Lung microvascular endothelial cell (primary cell): ENCODE results near the gene FITM1. TPM values are rescaled to one million over a fixed set of nuclear protein-coding genes. Genes with fewer than 3 reads are reported as not detected.
"Not testable (repeated sequence)": the region's sequence is repeated elsewhere in the genome, so short reads cannot be mapped to it uniquely, and the experiment has no call there.

ENCODE experiments used
- DNase-seq, 2 donors: peaks; one replicate each; pipeline versions ENCODE4 v3.0.0 to v3.0.0-alpha.2; 2010; ENCODE audit warnings: low read depth in 2 of 2
- total RNA-seq: library from RNA; depleted of rRNA; stranded (reverse); fragments of >200 nt; gene quantifications from 2 replicates; pipeline ENCODE4 v1.2.1, GENCODE V29; 2014

The FITM1 gene
- total RNA-seq, 1 donor from 2014 or later: 0.20 TPM

DNA sequence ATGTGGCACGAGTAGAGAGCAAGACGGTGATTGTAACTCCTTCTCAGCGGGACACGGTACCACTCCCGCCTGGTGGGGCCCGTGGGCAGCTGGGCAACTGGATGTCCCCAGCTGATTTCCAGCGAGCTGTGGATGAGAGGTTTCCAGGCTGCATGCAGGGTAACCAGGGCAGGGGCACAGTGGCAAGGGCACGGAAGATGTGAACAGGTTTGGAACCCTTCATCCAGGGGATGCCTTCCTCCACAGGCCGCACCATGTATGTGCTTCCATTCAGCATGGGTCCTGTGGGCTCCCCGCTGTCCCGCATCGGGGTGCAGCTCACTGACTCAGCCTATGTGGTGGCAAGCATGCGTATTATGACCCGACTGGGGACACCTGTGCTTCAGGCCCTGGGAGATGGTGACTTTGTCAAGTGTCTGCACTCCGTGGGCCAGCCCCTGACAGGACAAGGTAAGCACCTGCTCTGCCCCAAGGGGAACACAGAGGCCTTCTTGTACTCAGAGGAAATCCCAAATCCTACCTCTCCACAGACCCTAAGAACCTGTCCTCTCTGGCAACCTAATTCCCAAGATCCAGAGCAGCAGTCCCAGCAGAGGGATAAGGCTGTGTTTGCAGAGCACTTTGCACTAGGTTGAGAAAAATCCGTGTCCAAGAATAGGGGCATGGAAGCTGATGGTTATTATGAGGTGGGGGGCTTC, 32.1 kb upstream of the FITM1 start:
- no peak for DNase-seq

DNA sequence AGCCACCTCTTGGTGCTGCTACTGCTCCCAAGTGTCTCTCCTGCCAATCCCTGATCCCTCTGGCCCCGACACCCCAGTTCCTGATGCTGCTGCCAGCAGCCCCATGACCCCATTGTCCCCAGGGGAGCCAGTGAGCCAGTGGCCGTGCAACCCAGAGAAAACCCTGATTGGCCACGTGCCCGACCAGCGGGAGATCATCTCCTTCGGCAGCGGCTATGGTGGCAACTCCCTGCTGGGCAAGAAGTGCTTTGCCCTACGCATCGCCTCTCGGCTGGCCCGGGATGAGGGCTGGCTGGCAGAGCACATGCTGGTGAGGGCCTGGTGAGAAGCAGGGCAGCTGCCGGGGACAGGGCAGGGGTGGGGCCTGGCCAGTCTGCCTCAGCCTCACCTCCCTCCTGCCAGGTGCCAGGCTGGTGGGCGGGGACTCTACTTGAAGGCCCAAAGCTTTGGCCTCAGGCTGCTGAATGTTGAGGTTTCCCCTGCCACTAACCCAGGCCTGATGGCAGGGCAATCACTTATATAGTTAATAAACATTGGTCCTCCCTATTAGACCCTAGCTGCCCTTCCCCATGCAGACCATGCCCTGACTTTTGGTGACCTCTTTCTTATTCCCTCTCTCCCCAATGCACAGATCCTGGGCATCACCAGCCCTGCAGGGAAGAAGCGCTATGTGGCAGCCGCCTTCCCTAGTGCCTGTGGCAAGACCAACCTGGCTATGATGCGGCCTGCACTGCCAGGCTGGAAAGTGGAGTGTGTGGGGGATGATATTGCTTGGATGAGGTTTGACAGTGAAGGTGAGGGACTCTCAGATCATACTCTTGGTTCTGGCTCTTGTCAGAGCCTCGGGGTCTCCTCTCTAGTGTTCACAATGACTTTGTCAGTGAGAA, 31.3 kb upstream of the FITM1 start:
- no peak for DNase-seq

DNA sequence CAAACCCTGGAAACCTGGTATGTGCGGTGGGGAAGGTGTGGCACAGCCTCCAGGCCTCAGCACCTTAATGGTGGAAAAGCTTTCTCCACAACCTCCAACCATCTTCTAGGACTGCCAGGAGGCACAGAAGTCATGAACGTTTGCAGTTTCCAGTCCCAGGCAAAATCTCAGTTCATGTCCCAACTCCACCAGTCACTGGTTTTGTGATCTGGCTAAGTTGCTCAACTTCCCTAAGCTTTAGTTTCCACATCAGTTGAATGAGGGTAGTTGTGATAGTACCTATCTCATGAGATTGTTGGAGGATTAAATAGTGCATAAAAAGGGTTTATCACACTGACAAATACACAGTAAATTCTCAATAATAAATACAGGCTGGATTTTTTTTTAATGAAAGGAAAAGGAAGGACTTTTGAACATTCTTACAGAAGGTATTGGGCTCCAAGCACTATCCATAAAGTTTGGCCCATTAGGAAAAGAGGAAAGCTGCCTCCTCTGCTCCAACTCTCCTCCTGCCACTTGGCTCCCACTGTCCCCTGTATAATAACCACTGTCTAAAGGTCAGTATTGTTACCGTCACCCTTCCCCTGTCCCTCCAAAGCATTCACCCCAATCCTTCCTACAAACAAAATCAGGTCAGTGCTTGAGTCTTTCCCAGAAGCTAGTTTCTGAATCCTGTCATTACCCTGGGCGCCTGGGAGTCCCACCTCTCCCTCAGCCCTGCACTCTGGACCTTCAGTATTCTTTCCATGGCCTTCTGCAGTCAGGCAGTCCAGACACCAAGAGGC, 30.1 kb upstream of the FITM1 start:
- DNase-seq: no peak

DNA sequence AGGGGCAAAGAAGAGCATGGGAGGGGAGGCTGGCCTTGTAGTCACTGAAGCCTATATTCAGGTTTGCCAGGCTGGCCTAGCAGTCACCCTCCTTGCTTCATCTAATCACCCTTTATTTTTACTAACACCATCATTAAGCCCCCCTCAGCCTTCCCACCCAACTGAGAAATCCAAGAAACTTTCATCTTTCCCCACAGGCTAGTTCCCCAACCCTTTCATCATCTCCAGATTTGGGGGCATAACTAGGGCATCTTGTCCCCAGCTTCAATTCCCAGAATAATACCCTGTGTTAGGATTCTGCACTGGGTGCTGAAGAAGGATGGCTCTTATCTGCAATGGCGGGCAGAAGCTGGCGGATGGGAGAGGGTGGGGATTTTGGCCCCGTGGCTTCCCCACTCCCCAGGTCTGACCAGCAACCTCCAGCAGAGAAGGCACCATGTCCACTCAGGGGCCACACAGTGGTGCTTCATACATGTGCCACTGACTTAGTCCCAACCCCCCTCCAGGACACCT, 29.4 kb upstream of the FITM1 start:
- no peak for DNase-seq

DNA sequence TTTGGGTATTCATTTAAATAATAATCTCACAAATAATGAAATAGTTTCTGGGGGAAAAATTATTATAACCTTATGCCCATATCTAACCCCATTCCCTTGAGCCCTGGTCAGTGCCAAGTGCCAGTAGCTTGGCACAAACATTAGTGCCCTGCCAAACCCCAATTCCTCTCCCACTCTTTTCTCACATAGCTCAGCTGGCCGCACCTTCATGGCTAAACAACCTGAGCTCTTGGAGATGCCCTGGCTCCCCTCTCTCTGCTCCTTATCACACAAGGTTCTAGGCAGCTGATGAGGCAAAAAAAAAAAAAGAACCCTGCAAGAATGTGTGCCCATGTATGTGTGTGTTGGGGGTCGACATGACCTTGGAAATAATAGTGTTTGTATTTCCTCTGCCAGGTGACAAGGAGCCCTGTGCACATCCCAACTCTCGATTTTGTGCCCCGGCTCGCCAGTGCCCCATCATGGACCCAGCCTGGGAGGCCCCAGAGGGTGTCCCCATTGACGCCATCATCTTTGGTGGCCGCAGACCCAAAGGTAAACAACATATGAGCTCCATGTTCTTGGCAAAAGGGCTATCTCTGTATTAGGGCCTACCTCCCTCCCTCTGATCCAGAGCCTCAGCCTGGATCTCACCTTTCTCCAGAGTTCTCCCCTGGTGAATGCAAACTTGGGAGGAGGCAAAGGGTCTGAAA, 28.0 kb upstream of the FITM1 start:
- no peak for DNase-seq

DNA sequence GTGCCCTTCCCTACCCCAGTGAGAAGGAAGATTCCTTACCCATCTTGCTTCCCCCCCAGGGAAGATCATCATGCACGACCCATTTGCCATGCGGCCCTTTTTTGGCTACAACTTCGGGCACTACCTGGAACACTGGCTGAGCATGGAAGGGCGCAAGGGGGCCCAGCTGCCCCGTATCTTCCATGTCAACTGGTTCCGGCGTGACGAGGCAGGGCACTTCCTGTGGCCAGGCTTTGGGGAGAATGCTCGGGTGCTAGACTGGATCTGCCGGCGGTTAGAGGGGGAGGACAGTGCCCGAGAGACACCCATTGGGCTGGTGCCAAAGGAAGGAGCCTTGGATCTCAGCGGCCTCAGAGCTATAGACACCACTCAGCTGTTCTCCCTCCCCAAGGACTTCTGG, 27.0 kb upstream of the FITM1 start:
- DNase-seq: no peak

DNA sequence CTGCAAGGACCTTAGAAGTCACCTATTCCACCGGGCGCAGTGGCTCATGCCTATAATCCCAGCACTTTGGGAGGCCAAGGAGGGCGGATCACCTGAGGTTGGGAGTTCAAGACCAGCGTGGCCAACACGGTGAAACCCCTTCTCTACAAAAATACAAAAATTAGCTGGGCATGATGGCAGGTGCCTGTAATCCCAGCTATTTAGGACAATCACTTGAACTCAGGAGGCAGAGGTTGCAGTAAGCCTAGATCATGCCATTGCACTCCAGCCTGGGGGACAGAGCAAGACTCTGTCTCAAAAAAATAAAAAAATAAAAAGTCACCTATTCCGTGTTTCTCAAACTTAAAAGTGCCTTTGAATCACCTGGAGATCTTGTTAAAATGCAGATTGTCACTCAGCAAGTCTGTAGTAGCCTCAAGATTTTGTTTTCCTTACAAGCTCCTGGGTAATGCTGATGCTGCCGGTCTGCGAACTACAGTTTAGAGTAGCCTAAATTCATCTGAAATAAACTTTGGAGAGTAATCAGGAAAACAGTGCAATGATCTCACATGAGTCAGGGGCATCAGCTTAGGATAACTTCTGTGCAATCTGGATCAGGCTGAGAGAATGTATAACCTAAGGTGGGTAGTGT, 24.7 kb upstream of the FITM1 start:
- DNase-seq: not testable (repeated sequence)

DNA sequence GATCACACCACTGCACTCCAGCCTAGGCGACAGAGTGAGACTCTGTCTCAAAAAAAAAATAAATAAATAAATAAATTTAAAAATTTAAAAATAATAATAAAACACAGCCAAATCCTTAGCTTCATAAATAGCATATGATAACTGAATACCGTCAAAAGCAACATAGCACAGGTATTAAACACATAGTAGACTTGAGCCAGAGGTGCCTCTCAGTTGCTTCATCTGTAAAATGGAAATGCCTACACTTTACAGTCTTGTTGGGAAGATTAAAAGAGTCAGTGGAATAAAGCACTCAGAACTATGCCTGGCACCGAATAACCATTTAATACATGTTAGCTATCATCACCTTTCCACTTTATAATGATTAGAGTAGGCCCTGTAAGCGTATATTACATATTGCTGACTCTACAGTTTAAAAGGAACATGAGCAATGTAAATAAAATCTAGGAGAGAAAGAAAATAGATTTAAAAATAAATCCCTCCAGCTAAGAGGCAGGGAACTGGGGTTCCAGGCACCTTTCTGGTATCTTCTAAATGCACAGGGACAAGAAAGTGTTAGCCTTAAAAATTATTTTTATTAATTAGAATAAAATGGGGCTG, 23.7 kb upstream of the FITM1 start:
- no peak for DNase-seq

DNA sequence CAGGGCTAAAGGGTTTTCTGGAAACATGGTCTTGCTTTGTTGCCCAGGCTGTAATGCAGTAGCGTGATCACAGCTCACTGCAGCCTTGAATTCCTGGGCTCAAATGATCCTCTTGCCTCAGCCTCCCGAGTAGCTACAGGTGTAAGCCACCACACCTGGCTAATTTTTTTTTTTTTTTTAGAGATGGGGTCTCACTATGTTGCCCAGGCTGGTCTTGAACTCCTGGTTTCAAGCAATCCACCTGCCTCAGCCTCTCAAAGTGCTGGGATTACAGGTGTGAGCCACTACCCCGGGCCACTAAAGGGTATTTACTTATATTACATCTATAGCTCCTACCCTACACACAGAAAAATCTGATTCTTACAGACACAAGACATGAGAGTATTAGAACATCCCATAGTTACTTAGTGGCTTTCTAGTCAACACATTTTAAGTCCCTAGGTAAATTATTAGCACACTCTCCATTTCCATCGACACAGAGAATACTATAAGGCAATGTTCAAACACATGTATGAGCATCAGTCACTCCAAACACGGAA, 22.1 kb upstream of the FITM1 start:
- no peak for DNase-seq

DNA sequence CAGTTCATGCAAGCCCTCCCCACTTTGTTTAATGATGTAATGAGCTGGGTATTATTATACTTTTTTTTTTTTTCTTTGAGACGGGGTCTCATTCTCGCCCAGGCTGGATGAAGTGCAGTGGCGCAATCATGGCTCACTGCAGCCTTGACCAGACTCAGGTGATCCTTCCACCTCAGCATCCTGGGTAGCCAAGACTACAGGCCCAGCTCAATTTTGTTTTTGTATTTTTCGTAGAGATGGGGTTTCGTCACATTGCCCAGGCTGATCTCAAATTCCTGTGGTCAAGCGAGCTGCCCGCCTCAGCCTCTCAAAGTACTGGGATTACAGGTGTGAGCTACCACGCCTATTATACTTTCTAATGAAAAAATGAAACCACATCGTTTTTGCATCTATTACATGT, 20.4 kb upstream of the FITM1 start:
- DNase-seq: no peak

DNA sequence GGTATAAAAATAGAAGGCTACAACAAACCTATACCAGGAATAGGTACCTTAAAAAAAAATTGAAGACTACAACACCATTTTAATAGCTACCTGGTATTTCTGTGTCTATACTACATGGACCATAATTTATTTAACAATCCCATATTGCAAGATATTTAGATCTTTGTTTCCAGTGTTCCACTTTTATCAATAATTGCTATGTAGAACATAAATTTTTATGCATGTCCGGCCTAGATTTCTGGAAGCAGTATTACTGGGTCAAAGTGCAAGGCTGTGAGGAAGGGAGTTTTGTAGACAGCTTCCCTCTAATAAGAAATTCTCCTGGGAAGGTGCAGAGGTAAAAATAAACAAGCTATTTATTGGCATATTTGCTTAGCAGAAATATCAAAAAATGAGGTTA, 19.9 kb upstream of the FITM1 start:
- no peak for DNase-seq

DNA sequence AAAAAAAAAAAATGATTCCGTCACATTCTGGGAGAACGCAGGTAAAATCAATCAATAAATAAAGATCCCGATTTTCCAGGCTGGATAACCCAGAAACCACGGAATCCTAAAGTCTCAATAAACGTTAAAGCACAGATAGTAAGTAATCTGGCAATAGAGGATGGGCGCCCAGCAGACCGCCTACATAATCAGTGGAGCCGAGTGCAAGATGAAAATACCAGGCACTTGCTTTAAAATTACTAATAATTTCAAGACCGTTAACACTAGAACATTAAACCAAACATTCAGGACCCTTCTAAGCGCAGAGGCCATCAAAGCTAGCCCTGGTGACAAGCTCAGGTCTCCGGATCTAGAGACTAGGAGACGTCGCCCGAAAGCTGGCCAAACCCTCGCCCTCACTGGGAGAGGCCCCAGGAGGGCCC, 17.1 kb upstream of the FITM1 start:
- no peak for DNase-seq

DNA sequence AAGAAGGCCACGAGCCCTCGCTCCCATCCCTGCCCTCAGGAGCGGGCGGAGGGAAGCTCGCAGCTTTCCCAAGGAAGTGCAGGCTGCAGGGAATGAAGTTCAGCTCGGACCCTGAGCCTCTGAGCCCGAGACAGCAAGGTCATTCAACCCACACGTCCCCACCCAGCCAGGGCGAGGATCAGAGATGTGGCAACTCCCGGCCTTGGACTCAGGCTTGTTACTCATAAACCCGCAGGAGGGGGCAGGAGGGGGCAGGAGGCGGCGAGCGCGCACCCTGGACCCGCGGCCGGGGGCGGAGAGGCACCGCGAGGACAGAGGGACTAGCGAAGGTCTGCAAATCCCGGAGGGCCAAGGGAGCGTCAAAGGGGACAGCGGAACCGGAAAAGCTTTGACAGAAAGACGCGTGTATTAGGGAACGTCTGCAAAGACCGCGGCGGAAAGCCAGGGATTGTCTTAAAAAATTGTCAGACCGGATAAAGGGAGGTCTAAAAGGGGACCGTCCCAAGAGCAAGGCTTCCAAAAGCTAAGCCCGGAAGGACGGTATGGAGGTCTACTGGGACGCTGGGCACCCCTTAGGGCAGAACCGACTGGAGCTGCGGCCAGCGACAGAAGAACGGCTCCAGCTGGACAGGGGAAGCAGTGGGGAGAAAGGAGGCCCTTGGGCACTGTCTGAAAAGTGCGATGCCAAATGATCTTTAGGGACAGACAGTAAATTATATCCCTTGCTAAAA, 16.5 kb upstream of the FITM1 start:
- peak; percentile 71 to 79 for DNase-seq

DNA sequence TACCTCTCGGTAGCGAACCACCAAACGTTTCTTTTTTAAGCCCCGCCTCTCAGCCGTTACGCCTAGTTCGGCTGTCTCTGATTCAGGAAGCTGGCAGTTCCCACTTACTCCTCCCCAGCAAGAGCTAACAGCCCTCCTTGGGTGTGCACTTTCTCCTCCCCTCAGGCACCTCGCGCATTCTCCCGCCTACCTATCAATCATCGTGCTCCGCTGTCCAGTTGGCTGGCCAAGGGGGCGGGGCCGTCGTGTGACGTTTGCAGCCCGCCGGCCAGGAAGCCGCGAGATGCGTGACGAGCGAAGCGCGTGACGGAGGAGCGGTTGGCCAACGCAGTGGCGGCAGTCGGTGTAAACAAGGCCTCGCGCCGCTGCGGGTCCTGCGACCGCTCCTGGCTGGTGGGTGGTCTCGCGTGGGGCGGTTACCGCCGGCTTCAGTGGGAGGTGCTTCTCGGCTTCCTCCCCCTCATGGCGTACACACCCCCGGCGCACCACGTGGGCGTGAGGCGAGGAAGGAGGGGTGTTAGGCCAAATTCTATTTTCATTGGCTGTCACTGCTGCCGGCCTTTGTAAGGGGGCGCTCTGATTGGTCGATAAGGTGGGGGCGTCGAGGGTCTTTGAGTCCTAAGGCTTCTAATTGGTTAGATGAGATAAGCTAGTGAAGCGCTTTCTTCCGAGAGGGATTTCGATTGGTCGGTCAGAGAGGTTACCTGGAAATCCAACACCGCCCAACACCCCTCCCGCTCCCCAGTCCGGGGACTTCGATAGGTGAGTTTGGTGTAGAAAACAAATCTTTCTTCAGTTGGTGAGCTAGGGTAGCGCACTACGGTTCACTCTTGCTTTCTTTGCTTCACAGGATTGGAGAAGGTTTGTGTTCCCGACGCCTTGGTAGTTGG, 15.7 kb upstream of the FITM1 start, which contains the start of the genes DCAF11 and NRL:
Gene DCAF11 (plus strand): TSS at position 246 of the 890 bp plus-strand sequence. CDS start 818 bp downstream, outside the sequence.
Gene NRL (minus strand): TSS at position 418 of the 890 bp plus-strand sequence. CDS start 32,101 bp downstream, outside the sequence.
- DNase-seq: peak; percentile 100

DNA sequence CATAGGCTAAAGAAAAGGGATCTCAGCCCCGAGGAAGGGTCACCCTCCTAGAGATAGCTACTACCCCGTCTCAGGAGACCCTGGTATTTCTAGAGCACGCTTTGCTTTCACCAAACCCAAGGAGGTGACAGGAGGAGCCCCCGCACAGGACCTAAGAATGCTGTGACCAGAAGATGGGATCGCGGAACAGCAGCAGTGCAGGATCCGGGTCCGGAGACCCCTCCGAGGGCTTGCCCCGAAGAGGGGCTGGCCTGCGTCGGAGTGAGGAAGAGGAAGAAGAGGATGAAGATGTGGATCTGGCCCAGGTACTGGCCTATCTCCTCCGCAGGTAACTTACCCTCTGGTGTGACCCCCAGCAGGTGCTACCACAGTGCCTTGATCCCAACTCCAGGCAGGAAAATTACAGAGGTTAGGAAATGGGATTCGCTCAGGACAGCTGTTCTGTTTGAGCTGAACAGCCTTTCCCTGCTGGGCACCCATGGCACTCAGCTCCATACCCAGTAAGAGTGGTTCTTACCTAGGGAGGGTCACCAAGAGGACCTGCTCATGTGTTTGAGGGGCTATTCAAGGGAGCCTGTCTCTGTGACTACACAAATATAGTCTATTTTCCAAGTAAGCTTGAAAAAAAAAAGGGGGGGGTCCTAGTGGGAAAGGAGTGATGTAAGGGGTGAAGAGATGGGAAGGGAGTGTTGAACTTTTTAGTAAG, 14.9 kb upstream of the FITM1 start:
- no peak for DNase-seq

DNA sequence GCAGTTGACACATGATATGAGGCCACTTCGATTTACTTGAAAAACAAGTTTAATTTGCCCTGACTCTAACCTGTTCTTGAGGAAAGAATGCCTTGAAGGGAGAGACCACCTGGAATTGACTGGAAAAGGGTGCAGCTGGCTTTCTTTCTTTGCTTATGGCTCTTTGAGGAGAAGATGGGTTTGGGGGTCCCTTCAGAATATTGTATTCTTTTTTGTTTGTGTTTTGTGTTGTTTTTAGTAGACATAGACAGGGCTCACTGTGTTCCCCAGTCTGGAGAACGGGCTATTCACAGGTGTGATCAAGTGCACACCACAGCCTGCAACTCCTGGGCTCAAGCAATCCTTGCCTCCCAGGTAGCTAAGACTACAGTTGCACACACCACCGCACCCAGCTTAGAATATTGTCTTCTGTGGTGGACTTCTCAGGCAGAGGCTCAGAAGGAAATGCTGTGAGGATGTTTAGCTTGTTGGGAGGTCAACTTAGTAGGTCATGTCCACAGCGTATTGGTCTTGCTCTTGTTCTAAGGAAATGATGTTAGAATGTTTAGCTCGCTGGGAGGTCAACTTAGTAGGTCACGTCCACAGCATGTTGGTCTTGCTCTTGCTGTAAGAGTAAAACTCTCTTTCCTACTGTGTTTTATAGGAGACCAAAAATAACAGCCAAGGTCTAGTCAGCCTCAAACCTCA, 14.2 kb upstream of the FITM1 start:
- peak in 1 of 2 donors; percentile 23 for DNase-seq

DNA sequence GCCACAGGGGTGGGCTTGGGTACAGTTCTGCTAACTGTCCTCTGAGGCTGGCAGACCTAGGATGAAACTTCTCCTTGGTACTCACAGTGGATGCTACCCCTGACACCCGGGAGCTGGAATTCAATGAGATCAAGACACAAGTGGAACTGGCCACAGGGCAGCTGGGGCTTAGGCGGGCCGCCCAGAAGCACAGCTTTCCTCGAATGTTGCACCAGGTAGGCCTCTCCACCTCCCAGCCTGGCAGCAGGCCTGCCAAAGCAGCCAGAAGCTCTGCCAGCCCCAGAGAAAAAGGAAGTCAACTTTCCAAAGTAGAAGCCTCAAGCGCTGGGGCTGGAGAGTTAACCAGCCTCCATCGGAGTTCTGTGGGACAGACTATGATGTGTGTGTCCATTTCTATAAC, 13.3 kb upstream of the FITM1 start:
- DNase-seq: no peak
